Measurements from ENCODE around the gene SLC9A7. TPM values are rescaled to one million over a fixed set of nuclear protein-coding genes. Genes with fewer than 3 reads are reported as not detected.

SLC9A7 gene
- polyA plus RNA-seq, 3 donors from 2014 or later, result 1.0 to 2.0 (median 1.3) TPM

GRCh38 chrX:46678232-46678631 lies 80.7 kb downstream of the SLC9A7 start:
- peaks cover 0 to 1% (median 0%) of the 10 kb centered on the region in 3 donors for H3K27me3 Mint-ChIP-seq (ENCODE audit: low read depth in 3 of 3)
- no peaks in the 10 kb centered on the region for H3K4me1 Mint-ChIP-seq
- no peaks in the 10 kb centered on the region for H3K9me3 Mint-ChIP-seq
- H3K36me3 Mint-ChIP-seq, result no peaks in the 10 kb centered on the region
- no peak overlapping the region for H3K4me3 Mint-ChIP-seq
- H3K27ac Mint-ChIP-seq, result no peak overlapping the region
- no peak for DNase-seq

- no peaks in the 10 kb centered on the region for H3K9me3 Mint-ChIP-seq
- no peaks in the 10 kb centered on the region for H3K4me1 Mint-ChIP-seq
- no peak for DNase-seq
- no peaks in the 10 kb centered on the region for H3K36me3 Mint-ChIP-seq
- H3K4me3 Mint-ChIP-seq, result no peak overlapping the region
- H3K27ac Mint-ChIP-seq, result no peak overlapping the region
- peaks cover 0 to 1% (median 0%) of the 10 kb centered on the region in 3 donors for H3K27me3 Mint-ChIP-seq (ENCODE audit: low read depth in 3 of 3)
These were observed 82.2 kb downstream of the SLC9A7 start for GRCh38 chrX:46676399-46677356.

GRCh38 chrX:46673620-46674359 lies 85.1 kb downstream of the SLC9A7 start:
- no peak overlapping the region for H3K27ac Mint-ChIP-seq

GRCh38 chrX:46670316-46670715 lies 88.6 kb downstream of the SLC9A7 start:
- DNase-seq, result no peak
- Mint-ChIP-seq H3K4me3 (no peak overlapping the region), H3K27me3 (ENCODE audit: low read depth in 3 of 3) (peaks cover 0 to 5% (median 0%) of the 10 kb centered on the region in 3 donors), H3K4me1 (no peaks in the 10 kb centered on the region), H3K9me3 (no peaks in the 10 kb centered on the region), H3K36me3 (no peaks in the 10 kb centered on the region), H3K27ac (no peak overlapping the region)

More at GRCh38 chrX:46673620-46674359, 85.1 kb downstream of the SLC9A7 start:
- peaks cover 0 to 4% (median 0%) of the 10 kb centered on the region in 3 donors for H3K27me3 Mint-ChIP-seq (ENCODE audit: low read depth in 3 of 3)
- no peaks in the 10 kb centered on the region for H3K4me1 Mint-ChIP-seq
- no peaks in the 10 kb centered on the region for H3K36me3 Mint-ChIP-seq
- DNase-seq, result no peak
- no peaks in the 10 kb centered on the region for H3K9me3 Mint-ChIP-seq
- no peak overlapping the region for H3K4me3 Mint-ChIP-seq

DNA sequence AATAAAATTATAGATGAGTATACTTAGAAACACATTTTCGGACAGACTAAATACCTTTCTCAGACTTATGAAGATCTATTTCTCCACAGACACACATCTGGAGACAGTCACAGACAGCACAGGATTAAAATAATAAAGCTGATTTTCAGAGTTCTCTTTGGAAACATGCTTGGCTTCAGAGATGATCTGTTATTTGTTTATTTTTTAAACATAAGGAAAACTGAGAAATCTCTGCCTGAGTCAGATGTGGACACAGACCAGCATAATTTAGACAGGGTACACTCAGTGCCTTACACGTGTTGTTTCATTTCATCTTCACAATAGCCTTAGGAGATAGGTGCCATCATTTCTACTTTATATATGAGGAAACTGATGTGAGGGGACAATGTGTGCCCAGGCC lies 92.1 kb downstream of the SLC9A7 start:
- H3K27ac Mint-ChIP-seq, result no peak overlapping the region
- H3K4me3 Mint-ChIP-seq, result no peak overlapping the region
- H3K27me3 Mint-ChIP-seq (ENCODE audit: low read depth in 3 of 3), result peaks cover 0 to 4% (median 0%) of the 10 kb centered on the region in 3 donors
- no peaks in the 10 kb centered on the region for H3K36me3 Mint-ChIP-seq
- no peaks in the 10 kb centered on the region for H3K4me1 Mint-ChIP-seq
- no peak for DNase-seq
- no peaks in the 10 kb centered on the region for H3K9me3 Mint-ChIP-seq

- Mint-ChIP-seq H3K36me3 (no peaks in the 10 kb centered on the region), H3K27ac (no peak overlapping the region), H3K4me3 (no peak overlapping the region), H3K9me3 (no peaks in the 10 kb centered on the region), H3K4me1 (no peaks in the 10 kb centered on the region), H3K27me3 (ENCODE audit: low read depth in 3 of 3) (peaks cover 0 to 4% (median 0%) of the 10 kb centered on the region in 3 donors)
- no peak for DNase-seq
These were observed 93.4 kb downstream of the SLC9A7 start for GRCh38 chrX:46665232-46666152.

GRCh38 chrX:46662188-46662958 lies 96.5 kb downstream of the SLC9A7 start:
- Mint-ChIP-seq H3K36me3 (no peaks in the 10 kb centered on the region), H3K4me3 (no peak overlapping the region), H3K4me1 (no peaks in the 10 kb centered on the region), H3K27me3 (ENCODE audit: low read depth in 3 of 3) (no peaks in the 10 kb centered on the region), H3K27ac (no peak overlapping the region), H3K9me3 (no peaks in the 10 kb centered on the region)
- DNase-seq, result no peak

DNA sequence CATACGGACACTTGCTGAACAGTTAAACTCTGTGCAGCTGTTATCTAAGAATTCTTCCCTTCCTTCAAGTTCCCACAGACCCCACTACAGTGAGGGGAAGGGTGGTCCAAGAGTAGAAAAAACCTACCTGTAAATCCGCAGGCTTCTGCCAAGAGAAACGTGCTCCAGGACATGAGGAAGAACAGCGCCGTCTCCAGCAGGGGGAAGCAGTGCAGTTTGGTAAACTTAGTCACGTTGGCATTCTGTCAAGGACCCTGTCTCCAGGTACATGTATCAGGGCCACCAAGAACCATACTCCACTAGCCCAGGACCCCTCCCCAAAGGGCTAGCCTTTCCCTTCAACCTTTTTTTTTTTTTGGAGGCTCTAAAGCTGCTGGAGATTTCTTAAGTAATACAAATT lies 105.4 kb downstream of the SLC9A7 start:
- Mint-ChIP-seq H3K27me3 (ENCODE audit: low read depth in 3 of 3) (peaks cover 0 to 8% (median 0%) of the 10 kb centered on the region in 3 donors), H3K36me3 (no peaks in the 10 kb centered on the region), H3K4me1 (no peaks in the 10 kb centered on the region), H3K4me3 (no peak overlapping the region), H3K9me3 (no peaks in the 10 kb centered on the region), H3K27ac (no peak overlapping the region)
- no peak for DNase-seq

DNA sequence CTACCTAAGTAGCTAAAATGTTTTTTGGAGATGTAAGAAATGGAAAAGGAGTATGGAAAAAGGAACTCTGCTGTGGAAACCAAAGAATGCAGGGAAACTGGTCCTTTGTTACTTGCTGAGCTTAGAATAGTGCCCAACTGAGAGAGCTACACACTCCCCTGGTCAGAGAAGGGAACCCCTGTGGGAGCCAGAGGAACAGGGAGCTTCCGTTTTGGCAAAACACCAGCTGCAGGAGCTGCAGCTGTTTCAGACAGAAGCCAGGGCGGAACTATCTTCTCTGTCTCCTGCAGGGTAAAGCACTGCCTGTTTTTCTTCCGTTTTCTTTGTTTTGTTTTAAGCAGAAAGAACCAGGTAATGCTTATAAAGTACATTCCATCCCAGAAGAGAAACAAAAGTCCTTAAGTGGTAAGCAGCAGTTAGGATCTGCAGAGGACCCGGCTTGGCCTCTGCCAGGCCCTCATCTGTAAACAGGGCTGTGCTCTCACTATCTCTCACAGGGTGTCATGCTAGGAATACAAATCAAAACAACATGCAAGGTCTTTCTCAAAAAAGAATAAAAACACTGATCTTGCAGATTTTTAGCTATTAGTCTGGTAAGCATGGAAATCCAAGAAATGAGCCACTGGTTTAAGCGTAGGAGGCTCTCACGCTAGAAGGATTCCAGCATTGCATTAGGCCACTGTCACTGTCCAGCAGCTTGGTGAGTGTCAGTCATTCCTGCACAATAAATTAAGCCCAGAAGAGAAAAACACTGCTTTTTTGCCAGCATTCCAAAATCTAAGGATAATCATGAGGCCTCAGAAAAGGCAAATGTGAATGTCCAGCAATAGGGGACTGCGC lies 109.3 kb downstream of the SLC9A7 start:
- no peak overlapping the region for H3K4me3 Mint-ChIP-seq

GRCh38 chrX:46648660-46649059 lies 110.3 kb downstream of the SLC9A7 start:
- H3K4me3 Mint-ChIP-seq, result no peak overlapping the region

More for the DNA sequence above, 109.3 kb downstream of the SLC9A7 start:
- Mint-ChIP-seq H3K27ac (no peak overlapping the region), H3K27me3 (ENCODE audit: low read depth in 3 of 3) (peaks cover 0 to 16% (median 2%) of the 10 kb centered on the region in 3 donors), H3K4me1 (no peaks in the 10 kb centered on the region), H3K9me3 (no peaks in the 10 kb centered on the region), H3K36me3 (no peaks in the 10 kb centered on the region)
- no peak for DNase-seq

DNA sequence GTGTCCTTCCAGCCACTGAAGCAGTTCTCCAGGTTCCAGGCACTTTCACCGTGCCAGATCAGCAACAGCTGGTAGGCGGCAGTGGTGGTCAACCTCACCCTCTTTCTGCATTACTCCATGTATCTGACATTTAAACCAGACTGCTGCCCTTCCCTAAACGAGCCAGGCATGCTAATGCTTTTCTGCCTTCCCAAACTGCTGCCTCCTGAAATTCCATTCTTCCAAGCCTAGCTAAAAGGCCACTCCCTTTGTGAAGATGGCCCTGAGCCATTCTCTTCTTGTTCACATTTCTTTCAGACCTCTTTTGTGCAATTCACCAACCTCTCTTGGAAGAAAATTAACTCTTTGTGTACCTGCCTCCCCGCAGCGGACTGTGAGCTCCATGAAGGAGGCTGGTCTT lies 111.7 kb downstream of the SLC9A7 start:
- H3K27ac Mint-ChIP-seq, result no peak overlapping the region
- H3K27me3 Mint-ChIP-seq (ENCODE audit: low read depth in 3 of 3), result peaks cover 0 to 16% (median 2%) of the 10 kb centered on the region in 3 donors
- H3K4me1 Mint-ChIP-seq, result peaks cover 0 to 2% of the 10 kb centered on the region in 2 donors

More at GRCh38 chrX:46648660-46649059, 110.3 kb downstream of the SLC9A7 start:
- Mint-ChIP-seq H3K36me3 (no peaks in the 10 kb centered on the region), H3K27ac (no peak overlapping the region), H3K27me3 (ENCODE audit: low read depth in 3 of 3) (peaks cover 0 to 16% (median 2%) of the 10 kb centered on the region in 3 donors), H3K9me3 (no peaks in the 10 kb centered on the region), H3K4me1 (no peaks in the 10 kb centered on the region)
- no peak for DNase-seq

GRCh38 chrX:46645614-46646013 lies 113.3 kb downstream of the SLC9A7 start:
- DNase-seq, result no peak
- Mint-ChIP-seq H3K4me1 (peaks cover 4 to 8% of the 10 kb centered on the region in 2 donors), H3K36me3 (no peaks in the 10 kb centered on the region), H3K9me3 (no peaks in the 10 kb centered on the region), H3K27ac (no peak overlapping the region), H3K27me3 (ENCODE audit: low read depth in 3 of 3) (peaks cover 0 to 12% (median 6%) of the 10 kb centered on the region in 3 donors), H3K4me3 (no peak overlapping the region)

More for the DNA sequence above, 111.7 kb downstream of the SLC9A7 start:
- Mint-ChIP-seq H3K36me3 (no peaks in the 10 kb centered on the region), H3K9me3 (no peaks in the 10 kb centered on the region), H3K4me3 (no peak overlapping the region)
- no peak for DNase-seq
